Hematopoietic multipotent progenitor cell treated with erythropoietin and hydrocortisone succinate and interleukin-3 and kit ligand, for 6 days (in vitro differentiated cells): Measurements from ENCODE around the gene PRICKLE2.

Source experiments
- DNase-seq: peaks from one replicate; pipeline ENCODE4 v3.0.0-alpha.2; 2015

PRICKLE2 gene

DNA sequence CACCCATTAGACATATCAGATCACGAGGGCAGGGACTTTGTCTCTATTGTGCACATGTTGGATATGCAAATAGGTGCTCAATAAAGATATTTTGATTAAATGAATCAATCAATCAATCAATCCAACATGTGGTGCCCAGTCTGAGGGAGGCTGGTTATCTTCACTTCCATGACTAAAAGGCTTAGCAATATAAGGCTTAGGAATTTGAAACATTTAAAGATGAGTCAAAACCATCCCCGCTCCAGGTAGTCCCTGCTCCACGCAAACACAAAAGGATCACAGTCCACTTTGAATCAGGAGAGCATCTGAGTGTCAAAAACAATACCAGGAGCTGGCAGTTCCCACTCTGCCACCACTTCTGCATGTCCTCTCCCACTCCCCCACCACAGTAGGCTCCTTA lies 25.8 kb upstream of the PRICKLE2 start:
- DNase-seq: no peak

DNA sequence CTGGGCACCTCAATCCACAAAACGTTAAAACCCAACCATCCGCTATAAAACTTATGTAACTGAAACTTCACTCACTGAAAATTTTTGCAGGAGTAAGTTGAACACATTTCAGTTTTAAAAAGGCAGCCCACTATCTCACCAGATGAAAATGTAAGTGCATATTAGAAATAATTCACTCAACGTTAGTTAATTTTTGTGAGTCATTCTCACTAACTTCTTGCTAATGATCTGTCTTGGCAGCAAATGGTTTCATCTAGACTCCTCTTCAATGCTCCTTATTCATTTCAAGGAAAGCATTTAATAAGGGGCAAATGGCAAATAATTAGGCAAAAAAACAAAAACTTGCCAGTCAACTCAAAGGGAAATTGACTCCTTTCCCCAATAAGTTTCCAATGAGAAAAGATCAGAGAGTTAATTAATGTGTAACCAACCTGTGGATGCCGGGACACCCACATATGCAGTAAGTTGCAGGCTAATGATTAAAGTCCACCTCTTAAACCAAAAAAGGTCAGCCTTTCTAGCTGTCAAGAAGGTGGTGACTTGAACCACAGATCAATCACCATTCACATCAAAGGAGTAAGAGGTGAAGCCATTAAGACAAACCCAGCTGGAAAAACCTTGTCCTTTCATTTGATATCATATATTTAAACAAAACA lies 22.9 kb upstream of the PRICKLE2 start:
- DNase-seq: no peak

DNA sequence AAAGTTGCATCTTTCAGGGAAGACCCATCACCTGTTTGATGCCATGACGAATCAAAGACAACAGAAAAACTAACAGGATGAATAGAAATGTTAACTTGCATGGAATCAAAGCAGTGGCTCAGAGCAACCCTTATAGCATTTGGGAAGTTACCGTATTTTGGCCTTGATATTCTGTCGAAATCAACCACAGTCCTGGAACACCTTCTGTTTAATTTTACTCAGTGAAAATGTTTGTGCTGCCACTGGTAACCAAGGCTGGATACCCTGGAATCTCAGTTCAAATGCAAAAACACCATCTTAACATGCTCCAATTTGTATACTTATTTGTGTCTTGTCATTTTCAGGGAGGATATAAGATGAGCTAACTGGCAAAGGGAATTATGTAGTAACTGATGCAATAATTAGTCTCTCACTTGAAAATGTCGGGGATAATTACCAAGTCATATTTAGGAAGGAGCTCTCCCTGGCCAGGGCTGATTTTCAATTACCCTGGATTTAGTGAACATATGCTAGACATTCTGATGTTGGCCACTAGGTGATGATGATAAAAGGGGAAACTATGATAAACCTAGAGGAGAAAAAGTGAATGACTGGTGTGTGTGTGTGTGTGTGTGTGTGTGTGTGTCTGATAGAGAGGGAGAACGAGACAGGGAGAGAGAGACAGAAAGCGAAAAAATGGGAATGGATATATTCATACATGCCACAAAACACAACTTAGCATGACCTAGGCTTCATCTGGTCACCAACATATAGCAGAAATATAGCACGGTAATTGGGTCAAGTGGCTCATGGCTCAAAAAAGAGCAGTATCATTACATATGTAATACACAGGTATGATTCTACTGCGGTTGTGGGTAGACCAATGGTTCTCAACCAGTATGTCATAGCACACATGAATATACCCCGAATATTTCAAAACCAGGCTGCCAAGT lies 19.0 kb upstream of the PRICKLE2 start:
- DNase-seq: peak; percentile 40

DNA sequence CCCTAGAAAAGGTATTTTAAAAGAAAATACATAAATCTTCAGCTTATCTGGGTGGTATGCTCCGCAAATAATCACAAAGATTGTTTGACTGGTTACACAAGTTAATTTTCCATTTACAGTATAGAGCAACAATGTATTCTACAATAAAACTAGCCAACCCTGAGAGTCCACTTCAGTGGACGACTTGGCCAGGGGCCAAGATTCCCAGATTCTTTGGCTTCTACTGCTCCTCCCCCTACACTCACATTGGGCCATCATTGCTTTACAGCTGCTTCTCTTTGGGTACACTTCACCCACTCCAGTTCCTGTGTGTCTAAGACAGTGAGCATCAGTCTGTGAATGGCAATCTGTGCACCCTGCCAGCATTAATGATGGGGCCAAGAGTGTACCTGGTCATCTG lies 17.2 kb upstream of the PRICKLE2 start:
- no peak for DNase-seq

DNA sequence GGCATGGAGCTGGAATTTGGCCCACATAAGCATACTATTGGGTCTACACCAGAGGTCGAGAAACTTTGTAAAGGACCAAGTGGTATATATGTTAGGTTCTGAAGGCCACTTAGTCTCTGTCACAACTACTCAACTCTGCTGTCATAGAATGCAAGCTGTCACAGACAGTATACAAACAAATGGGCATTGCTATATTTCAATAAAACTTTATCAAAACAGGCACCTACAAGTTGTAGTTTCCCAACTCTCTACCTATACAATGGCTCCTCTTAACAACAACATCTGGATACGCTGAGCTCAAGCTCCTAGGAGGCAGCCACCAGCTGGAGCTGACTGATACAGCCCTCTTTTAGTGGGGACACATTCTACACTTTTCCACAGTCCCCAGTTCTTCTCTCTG lies 15.7 kb upstream of the PRICKLE2 start:
- DNase-seq: no peak

DNA sequence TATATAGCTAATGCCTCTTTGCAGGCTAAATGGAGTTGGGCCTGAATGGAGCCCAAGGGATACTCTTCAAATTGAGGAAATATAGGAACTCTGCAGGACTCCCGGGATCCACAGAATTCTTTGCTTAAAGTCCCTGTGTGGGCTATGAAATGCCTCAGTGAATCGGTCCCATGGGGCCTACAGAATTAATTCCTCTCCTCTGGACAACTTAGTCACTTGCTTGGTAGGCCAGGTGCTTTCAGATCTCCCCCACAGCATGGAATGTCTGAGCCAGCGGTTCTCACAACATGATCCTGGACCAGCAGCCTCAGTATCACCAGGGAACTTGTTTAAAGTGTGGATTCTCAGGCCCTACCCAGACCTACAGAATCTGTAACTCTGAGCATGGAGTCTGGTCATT lies 15.1 kb upstream of the PRICKLE2 start:
- DNase-seq: no peak

DNA sequence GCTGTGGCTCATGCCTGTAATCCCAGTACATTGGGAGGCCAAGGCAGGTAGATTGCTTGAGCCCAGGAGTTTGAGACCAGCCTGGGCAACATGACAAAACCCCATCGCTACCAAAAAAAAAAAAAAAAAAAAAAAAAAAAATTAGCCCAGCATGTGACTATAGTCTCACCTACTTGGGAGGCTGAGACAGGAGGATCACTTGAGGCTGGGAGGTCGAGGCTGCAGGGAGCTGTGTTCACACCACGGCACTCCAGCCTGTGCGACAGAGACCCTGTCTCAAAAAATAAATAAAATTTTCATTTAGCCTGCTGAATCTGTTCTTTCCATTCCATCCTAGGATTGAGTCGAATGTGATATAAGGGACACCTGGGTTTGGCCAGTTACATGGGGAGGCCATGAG lies 14.6 kb upstream of the PRICKLE2 start:
- no peak for DNase-seq

DNA sequence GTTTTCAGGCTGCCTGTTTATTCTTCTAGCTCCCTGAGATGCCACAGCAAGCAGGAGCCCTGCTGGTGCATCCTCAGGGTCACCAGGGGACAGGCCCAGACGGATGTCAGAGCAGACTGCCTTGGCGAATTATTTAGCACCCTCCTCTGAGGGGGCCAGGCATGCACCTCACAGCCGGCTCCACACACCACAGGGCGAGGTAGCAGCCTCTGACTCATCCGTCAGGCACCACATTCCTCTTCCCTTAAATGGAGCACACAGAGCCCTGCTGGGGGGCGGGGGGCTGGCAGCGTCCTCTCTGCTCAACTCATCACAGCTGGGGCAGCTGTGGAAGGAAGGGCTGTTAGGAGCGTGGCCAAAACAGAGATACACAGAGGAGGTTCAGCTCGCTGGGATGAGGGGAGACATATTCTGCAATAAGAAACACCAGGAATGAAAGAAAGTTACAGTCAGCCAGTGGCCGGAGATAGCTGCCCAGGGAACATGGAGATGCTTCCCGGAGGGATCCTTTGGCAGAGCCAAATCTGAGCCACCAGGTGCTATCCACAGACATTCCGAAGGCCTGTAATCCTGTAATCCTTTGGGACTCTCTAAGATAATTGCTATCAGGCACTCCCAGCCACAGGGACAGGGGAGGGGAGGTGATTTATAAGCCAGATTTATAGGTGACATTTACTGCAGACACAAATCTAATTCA lies 13.9 kb upstream of the PRICKLE2 start:
- DNase-seq: no peak

DNA sequence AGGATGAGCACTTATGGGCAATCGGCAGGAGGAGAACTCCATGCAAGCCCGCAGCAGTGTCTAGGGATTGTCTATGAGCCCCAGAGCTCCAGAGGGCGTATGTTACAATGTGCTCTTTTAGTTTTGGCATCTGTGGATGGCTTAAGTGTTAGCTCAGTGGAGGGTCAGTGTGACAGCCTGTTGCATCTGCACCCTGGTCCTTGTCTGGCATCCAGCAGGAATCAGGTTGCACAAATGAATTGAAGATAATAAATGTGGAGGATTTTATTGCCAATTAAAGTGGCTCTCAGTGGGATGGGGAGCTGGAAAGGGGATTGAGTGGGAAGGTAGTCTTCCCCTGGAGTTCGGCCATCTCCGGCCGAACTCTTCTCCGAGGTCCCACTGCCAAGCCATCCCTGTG lies 11.8 kb upstream of the PRICKLE2 start:
- no peak for DNase-seq

DNA sequence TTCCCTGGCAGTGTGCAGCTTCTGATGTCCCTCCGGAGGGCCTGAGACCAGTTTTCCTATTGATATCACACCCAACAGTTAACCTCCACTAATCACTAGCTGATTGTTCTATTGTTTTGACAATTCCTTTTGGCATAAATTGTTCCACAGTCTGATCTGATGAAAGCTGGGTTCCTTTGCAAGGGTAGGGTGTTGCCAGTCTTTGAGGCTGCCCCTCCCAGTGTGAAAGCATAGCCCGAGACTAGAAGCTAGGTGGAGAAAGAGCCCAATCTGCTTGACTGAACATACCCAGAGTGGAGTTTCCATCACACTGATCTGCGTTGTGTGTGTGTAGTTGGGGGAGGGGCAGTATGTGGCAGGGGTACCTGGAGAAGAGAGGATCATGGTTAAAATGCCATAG lies 10.3 kb upstream of the PRICKLE2 start:
- DNase-seq: no peak

DNA sequence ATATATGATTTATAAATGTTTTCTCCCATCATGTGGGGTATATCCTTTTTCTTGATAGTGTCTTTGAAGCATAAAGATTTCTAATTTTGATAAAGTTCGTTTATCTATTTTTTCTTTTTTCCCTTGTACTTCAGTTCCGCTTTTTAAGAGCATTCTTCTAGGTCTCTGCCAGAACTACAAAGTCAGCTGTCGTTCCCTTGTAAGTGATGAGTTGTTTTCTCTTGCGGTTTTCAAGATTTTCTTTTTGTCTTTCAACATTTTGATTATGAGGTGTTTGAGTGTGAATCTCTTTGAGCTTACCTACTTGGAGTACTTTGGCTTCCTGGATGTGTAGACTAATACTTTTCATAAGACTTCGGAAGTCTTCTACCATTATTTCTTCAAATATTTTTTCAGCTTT lies 9.3 kb upstream of the PRICKLE2 start:
- no peak for DNase-seq

DNA sequence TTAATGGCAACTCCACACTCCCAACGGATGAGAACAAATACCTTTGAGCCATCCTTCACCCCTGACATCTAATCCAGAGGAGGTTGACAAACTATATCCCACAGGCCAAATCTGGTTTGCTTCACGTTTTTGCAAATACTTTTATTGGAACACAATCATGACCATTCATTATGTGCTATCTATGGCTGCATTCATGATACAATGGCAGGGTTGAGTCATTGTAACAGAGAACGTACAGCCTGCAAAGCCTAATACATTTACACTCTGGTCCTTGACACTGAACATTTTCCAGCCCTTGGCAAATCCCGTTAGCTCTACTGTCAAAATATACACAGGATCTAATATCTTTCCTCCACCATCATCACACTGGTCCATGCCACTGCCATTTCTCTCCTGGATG lies 7.6 kb upstream of the PRICKLE2 start:
- DNase-seq: no peak

DNA sequence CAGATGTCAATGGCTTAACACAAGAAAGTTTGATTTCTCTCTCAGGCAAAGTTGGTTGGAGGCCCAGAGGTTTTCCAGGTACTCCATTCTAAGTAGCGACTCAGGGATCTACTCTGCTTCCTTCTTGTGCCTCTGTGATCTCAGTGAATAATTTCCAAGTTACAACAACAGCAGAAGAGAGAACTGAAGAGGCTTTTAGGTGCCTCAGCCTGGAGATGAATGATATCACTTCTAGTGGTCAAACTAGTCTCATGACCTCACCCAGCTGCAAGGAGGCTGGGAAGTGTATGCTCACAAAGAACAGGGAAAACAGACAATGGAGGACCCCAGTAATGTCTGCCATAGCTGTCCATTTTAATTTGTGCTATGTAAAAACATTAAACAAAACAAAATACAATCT lies 4.6 kb upstream of the PRICKLE2 start:
- no peak for DNase-seq

DNA sequence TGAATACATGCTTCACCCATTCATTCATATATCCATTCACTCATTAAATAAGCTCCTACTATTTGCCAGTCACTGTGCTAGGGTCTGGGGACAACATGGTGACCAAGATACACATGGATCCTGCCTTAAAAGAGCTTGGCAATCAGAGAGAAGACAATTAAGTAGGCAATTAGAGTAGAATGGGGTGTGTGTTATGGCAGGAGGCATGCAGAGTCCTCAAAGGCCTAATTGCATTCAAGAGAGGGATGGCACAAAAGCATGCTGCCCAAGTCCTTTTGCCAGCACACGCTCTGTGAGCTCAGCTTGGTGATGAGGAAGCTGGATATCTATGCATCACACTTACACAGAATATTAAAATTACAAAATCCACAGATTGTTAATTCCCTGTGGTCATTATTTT lies 2.8 kb upstream of the PRICKLE2 start:
- DNase-seq: no peak

DNA sequence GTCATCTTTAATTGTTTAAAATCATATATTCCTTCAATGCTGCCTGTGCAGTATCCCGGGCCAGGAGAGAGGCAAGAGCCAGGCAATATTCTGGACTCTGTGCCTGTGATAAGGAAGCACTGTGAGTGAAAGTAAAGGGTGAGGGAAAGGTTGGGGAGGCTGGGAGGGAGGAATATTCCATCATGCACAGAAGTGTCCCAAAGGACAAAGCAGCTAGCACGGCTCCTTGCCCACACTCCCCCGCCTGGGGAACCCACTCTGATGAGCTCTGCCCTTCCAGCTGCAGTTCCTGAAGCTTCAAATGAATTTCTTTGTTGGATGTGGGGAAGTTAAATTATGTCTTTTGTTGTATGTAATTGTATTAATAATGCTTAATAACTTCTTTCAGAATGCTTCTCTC lies 1.5 kb upstream of the PRICKLE2 start:
- DNase-seq: no peak

DNA sequence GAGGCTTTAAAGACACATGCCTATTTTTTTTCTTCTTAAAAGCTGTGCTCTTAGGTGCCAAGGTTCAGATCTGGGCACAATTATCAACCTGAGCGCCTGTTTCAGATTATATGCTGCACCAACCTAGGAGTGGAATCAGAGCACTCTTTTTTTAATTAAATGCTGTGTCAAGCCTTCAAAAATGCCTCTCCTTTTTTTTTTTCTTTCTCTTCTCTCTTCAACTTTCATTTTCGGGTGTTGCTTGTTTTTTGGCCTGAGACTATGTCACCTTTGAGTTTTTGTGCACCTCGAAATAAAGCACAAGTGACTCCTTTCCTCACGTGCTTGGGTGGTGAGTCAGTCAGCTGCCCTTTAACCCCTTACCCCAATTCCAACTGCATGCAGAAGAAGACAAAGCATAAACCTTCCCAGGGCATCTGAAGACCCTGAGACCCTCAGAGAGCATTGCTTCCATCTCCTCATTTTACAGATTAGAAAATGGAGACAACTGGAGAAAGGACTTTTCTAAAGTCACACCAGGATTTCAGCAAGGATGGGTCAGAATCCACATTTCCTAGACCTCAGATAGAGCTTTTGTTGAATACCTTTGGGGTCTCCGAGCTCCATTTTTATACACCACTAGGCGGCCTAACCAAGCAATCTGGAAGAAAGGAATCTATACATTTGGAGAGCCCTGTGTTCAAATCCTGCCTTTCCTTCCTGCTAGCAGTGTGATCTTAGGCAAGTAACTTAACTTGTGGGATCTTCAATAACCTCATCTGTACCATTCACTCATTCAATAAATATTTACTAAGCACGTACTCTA lies 631 bp upstream of the PRICKLE2 start:
- DNase-seq: no peak

DNA sequence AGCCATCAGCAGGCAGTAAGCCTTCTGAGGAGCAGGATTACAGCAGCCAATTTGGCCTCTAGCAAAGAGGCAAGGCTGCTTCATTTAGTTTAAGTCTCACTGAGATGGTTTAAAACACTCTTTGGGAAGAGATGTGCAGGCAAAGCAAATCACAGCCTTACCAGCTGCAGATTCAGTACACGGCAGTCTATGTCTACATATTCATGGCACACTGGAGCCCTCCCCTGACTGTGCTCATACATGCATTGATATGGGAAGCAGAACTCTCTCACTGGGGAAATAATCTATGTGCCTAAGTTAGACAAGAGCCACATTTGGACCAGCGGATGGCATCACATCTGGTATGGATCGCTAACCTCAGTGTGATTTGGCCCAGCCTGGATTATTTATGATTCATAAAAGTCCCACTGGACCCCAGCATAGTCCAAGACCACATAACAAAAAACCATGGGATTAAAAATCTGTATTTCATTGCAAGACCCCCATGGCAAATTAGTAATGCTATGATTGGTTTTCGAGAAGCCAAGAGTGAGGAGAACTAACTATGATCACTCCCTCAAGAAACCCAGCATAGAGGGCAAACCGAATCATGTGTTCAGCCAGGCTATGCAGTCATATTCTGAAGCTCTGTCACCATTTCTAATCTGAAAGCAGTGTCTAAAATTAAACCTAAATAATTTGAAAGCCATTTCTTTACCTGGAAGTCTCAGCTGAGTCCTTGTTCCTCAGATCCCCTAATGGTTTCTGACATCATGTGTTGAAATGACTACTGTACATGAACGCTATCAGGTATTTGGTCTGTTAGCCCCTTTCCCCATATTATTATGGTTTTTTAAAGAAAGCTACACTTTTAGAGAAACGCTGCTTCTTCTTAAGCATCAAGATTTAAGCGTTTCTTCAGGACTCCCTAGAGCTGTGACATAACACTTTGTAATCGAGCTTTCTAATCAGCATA lies 1.2 kb downstream of the PRICKLE2 start:
- DNase-seq: no peak

DNA sequence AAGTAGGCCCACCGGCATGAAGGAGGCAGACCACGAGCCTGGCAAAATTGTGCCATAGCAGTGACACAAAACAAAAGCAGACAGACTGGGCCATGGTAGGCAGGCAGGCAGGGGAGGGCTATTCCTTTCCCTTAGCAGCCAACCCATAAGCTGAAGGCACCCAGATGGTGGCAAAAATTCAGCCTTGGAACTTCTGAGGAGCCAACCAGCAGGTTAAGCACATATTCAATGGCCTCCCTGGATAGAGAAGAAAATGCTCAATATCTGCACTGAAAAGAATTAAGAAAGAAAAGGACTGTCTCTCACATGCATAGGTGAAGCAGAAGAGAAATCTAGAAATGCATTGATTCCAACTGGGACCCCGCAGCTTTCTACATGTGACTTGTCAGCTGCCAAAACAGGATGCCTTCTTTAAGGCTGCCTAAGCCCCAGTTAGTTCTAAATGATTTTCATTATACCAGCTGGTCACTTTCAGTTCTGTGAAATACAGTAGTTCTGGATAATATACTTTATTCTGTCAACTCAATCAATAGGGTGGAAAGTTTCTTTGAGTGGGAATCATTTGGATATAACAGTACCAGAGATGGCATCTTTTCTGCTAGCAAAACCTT lies 2.7 kb downstream of the PRICKLE2 start:
- no peak for DNase-seq

DNA sequence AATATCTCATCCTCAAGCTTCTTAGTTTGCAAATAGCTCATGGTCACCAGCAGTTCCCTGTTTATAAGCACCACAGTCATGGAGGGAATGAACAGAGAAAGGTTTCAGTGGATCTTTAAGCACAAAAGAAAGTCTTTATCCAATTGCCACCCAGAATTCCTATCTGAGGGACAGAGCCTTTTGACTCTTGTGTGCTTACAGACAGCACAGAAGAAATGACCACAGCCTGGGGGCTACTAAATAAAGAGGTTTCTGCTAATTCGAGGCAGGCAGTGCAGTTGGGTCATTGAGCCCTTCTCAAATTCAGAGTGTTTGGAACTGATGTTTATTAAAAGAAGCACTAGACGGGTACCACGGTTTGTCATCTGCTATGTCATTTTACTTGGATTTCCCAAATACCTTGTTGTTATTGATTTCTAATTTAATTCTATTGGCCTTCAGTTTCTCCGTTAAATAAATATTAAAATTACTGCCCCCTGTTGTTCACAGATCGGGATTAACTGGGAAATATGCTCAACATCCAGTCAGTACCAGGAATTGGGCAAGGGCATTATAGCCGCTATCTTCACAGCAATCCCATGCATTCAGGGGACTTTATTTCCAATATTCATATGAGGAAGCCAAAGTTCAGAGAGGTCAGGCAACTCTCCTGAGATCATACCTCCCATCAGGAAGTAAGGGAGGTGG lies 3.6 kb downstream of the PRICKLE2 start:
- no peak for DNase-seq

DNA sequence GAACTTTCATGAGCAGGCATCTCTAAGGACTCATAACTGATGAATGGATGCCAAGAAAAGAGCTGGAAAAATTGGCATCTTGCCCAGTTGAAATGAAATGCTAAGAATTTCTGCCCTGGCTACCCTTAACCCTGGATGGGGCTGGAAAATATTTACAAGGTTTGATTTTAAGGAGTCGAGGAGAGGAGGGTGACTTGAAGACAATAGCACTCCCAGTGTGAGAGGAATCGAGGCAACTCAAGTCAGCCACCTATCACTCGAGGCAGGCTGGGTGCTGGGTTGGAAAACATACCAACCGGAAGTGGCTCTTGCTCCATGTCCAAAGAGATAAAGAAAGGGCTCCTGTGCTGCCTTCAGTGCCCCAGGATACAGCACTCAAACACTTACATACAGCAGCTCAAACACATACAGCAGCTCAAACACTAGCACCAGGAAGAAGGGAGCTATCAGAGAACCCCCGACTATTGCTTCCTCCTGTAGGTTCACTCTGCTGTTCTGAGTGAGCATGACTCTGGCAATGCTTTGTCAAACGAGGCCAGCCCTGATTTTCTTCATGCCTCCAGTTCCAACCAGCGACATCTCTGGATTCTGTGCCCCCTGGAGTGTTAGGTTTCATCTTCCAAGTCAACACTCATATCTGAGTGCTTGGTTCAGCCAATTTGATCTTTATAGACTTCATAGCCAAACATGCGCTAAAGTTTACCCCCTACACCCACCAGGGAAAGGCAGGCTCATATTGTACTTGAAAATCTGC lies 4.9 kb downstream of the PRICKLE2 start:
- no peak for DNase-seq
